Measurements from ENCODE around the gene NARF. TPM values are rescaled to one million over a fixed set of nuclear protein-coding genes. Genes with fewer than 3 reads are reported as not detected.

The NARF gene
- total and polyA plus RNA-seq, 2 experiments from 2014 or later = 66.1 to 67.1 TPM

DNA sequence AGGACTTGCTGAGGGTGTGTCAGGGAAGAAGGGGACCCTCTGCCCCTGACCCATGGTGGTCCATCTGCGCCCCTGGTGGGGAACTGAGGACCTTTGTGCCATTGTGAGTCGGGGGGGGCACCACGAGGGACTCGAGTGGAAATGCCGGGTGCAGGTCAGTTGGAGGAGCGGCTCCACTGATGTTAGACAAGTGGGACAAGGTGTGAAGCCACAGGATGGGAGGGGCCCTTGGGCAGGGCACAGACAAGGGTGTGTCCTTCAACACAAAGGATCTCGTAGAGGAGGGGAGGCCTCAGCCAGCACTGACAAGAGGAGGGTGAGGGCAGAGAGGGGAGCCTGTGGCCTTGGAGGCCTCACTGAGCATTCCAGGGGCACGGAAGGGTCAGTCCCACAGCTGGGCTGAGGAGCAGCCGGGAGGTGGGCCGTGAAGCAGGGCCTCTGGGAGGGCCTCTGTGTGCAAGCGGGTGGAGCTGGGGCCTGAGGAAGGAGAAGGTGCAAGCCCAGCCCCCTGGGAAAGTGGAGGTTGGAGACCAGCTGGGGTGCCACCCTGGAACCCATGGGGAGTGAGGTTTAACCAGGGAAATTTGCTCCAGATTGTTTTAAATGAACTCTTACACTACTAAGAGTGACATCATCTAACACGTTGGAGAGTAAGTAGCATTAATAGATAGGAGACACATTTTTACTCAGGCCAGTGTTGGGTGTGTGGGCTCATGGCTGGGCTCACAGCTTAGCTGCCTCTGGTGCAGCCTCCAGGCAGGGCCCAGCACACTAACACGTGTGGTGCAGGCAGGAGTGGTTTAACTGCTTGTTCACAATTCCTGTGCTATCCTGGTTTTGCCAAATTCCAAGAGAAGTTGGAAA lies 27.9 kb downstream of the NARF start:
- Mint-ChIP-seq H3K9me3 (no peaks in the 10 kb centered on the region), H3K36me3 (ENCODE audit: low read depth) (peaks cover 48% of the 10 kb centered on the region), H3K4me1 (no peaks in the 10 kb centered on the region), H3K27me3 (ENCODE audit: insufficient read depth, low read depth, poor library complexity) (peaks cover 6% of the 10 kb centered on the region), H3K27ac (no peak overlapping the region), H3K4me3 (no peak overlapping the region)
- TF ChIP-seq, protein P1, sequence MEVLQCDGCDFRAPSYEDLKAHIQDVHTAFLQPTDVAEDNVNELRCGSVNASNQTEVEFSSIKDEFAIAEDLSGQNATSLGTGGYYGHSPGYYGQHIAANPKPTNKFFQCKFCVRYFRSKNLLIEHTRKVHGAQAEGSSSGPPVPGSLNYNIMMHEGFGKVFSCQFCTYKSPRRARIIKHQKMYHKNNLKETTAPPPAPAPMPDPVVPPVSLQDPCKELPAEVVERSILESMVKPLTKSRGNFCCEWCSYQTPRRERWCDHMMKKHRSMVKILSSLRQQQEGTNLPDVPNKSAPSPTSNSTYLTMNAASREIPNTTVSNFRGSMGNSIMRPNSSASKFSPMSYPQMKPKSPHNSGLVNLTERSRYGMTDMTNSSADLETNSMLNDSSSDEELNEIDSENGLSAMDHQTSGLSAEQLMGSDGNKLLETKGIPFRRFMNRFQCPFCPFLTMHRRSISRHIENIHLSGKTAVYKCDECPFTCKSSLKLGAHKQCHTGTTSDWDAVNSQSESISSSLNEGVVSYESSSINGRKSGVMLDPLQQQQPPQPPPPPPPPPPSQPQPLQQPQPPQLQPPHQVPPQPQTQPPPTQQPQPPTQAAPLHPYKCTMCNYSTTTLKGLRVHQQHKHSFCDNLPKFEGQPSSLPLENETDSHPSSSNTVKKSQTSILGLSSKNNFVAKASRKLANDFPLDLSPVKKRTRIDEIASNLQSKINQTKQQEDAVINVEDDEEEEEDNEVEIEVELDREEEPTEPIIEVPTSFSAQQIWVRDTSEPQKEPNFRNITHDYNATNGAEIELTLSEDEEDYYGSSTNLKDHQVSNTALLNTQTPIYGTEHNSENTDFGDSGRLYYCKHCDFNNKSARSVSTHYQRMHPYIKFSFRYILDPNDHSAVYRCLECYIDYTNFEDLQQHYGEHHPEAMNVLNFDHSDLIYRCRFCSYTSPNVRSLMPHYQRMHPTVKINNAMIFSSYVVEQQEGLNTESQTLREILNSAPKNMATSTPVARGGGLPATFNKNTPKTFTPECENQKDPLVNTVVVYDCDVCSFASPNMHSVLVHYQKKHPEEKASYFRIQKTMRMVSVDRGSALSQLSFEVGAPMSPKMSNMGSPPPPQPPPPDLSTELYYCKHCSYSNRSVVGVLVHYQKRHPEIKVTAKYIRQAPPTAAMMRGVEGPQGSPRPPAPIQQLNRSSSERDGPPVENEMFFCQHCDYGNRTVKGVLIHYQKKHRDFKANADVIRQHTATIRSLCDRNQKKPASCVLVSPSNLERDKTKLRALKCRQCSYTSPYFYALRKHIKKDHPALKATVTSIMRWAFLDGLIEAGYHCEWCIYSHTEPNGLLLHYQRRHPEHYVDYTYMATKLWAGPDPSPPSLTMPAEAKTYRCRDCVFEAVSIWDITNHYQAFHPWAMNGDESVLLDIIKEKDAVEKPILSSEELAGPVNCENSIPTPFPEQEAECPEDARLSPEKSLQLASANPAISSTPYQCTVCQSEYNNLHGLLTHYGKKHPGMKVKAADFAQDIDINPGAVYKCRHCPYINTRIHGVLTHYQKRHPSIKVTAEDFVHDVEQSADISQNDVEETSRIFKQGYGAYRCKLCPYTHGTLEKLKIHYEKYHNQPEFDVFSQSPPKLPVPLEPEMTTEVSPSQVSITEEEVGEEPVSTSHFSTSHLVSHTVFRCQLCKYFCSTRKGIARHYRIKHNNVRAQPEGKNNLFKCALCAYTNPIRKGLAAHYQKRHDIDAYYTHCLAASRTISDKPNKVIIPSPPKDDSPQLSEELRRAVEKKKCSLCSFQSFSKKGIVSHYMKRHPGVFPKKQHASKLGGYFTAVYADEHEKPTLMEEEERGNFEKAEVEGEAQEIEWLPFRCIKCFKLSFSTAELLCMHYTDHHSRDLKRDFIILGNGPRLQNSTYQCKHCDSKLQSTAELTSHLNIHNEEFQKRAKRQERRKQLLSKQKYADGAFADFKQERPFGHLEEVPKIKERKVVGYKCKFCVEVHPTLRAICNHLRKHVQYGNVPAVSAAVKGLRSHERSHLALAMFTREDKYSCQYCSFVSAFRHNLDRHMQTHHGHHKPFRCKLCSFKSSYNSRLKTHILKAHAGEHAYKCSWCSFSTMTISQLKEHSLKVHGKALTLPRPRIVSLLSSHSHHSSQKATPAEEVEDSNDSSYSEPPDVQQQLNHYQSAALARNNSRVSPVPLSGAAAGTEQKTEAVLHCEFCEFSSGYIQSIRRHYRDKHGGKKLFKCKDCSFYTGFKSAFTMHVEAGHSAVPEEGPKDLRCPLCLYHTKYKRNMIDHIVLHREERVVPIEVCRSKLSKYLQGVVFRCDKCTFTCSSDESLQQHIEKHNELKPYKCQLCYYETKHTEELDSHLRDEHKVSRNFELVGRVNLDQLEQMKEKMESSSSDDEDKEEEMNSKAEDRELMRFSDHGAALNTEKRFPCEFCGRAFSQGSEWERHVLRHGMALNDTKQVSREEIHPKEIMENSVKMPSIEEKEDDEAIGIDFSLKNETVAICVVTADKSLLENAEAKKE (CRISPR knock-in tag; IDR thresholded peaks at IDR 0.05) = no peak
- TF ChIP-seq POLR2AphosphoS5 (IDR thresholded peaks at IDR 0.05; ENCODE audit: low read depth) (no peak), ZNF331 (CRISPR knock-in tag; IDR thresholded peaks at IDR 0.05; ENCODE audit: low read depth) (no peak)
- no peak overlapping the region for H3K4me2 ChIP-seq
- H3K4me3 ChIP-seq = no peak overlapping the region
- no peaks in the 10 kb centered on the region for H3K36me3 ChIP-seq (ENCODE audit: insufficient read depth)
- no peaks in the 10 kb centered on the region for H3K9me2 ChIP-seq (ENCODE audit: insufficient read depth)
- no peaks in the 10 kb centered on the region for H3K27me3 ChIP-seq (ENCODE audit: insufficient read depth)
- no peak for ATAC-seq
- no peaks in the 10 kb centered on the region for H3K4me1 ChIP-seq (ENCODE audit: insufficient read depth)
- H3K27ac ChIP-seq (ENCODE audit: low read depth) = no peak overlapping the region
- H3K79me2 ChIP-seq (replicated peaks; ENCODE audit: insufficient read depth) = no peaks in the 10 kb centered on the region
- no peaks in the 10 kb centered on the region for H4K20me1 ChIP-seq (replicated peaks; ENCODE audit: insufficient read depth)
- H3F3A ChIP-seq (replicated peaks; ENCODE audit: low read depth) = no peaks in the 10 kb centered on the region
- no peak for DNase-seq (ENCODE audit: low spot score)
- H2AFZ ChIP-seq = no peak overlapping the region

- Histone ChIP-seq H4K20me1 (replicated peaks; ENCODE audit: insufficient read depth) (no peaks in the 10 kb centered on the region), H3F3A (replicated peaks; ENCODE audit: low read depth) (no peaks in the 10 kb centered on the region), H3K4me3 (no peak overlapping the region), H2AFZ (no peak overlapping the region), H3K27ac (ENCODE audit: low read depth) (no peak overlapping the region), H3K79me2 (replicated peaks; ENCODE audit: insufficient read depth) (no peaks in the 10 kb centered on the region), H3K4me2 (no peak overlapping the region), H3K27me3 (ENCODE audit: insufficient read depth) (no peaks in the 10 kb centered on the region), H3K9me2 (ENCODE audit: insufficient read depth) (no peaks in the 10 kb centered on the region), H3K4me1 (ENCODE audit: insufficient read depth) (no peaks in the 10 kb centered on the region), H3K36me3 (ENCODE audit: insufficient read depth) (no peaks in the 10 kb centered on the region)
- Mint-ChIP-seq H3K4me3 (no peak overlapping the region), H3K4me1 (no peaks in the 10 kb centered on the region), H3K9me3 (no peaks in the 10 kb centered on the region), H3K36me3 (ENCODE audit: low read depth) (peaks cover 39% of the 10 kb centered on the region), H3K27me3 (ENCODE audit: insufficient read depth, low read depth, poor library complexity) (peaks cover 10% of the 10 kb centered on the region), H3K27ac (no peak overlapping the region)
- DNase-seq (ENCODE audit: low spot score) (no peak), ATAC-seq (no peak)
- TF ChIP-seq POLR2AphosphoS5 (IDR thresholded peaks at IDR 0.05; ENCODE audit: low read depth) = no peak
- TF ChIP-seq, protein P2, sequence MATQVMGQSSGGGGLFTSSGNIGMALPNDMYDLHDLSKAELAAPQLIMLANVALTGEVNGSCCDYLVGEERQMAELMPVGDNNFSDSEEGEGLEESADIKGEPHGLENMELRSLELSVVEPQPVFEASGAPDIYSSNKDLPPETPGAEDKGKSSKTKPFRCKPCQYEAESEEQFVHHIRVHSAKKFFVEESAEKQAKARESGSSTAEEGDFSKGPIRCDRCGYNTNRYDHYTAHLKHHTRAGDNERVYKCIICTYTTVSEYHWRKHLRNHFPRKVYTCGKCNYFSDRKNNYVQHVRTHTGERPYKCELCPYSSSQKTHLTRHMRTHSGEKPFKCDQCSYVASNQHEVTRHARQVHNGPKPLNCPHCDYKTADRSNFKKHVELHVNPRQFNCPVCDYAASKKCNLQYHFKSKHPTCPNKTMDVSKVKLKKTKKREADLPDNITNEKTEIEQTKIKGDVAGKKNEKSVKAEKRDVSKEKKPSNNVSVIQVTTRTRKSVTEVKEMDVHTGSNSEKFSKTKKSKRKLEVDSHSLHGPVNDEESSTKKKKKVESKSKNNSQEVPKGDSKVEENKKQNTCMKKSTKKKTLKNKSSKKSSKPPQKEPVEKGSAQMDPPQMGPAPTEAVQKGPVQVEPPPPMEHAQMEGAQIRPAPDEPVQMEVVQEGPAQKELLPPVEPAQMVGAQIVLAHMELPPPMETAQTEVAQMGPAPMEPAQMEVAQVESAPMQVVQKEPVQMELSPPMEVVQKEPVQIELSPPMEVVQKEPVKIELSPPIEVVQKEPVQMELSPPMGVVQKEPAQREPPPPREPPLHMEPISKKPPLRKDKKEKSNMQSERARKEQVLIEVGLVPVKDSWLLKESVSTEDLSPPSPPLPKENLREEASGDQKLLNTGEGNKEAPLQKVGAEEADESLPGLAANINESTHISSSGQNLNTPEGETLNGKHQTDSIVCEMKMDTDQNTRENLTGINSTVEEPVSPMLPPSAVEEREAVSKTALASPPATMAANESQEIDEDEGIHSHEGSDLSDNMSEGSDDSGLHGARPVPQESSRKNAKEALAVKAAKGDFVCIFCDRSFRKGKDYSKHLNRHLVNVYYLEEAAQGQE (IDR thresholded peaks at IDR 0.05; ENCODE audit: unreplicated experiment) = no peak
- no peak for TF ChIP-seq ZNF331 (CRISPR knock-in tag; IDR thresholded peaks at IDR 0.05; ENCODE audit: low read depth)
- TF ChIP-seq JUNB (IDR thresholded peaks at IDR 0.05; ENCODE audit: unreplicated experiment) = no peak
- no peak for TF ChIP-seq CREB1 (CRISPR knock-in tag; IDR thresholded peaks at IDR 0.05; ENCODE audit: low read depth)
- no peak for TF ChIP-seq EZH2phosphoT487 (IDR thresholded peaks at IDR 0.05; ENCODE audit: unreplicated experiment)
- TF ChIP-seq STAT1 (IDR thresholded peaks at IDR 0.05; ENCODE audit: unreplicated experiment) = no peak
- TF ChIP-seq EZH2 (IDR thresholded peaks at IDR 0.05; ENCODE audit: low read depth, unreplicated experiment) = no peak
- no peak for TF ChIP-seq ETS1 (IDR thresholded peaks at IDR 0.05)
Observed at GRCh38 chr17:82487910-82488309, 29.4 kb downstream of the NARF start.
